ENCODE results near the gene ACAT2. TPM values are rescaled to one million over a fixed set of nuclear protein-coding genes. Genes with fewer than 3 reads are reported as not detected.

ACAT2 gene
- total RNA-seq, 1 experiment from 2014 or later: 156 TPM

DNA sequence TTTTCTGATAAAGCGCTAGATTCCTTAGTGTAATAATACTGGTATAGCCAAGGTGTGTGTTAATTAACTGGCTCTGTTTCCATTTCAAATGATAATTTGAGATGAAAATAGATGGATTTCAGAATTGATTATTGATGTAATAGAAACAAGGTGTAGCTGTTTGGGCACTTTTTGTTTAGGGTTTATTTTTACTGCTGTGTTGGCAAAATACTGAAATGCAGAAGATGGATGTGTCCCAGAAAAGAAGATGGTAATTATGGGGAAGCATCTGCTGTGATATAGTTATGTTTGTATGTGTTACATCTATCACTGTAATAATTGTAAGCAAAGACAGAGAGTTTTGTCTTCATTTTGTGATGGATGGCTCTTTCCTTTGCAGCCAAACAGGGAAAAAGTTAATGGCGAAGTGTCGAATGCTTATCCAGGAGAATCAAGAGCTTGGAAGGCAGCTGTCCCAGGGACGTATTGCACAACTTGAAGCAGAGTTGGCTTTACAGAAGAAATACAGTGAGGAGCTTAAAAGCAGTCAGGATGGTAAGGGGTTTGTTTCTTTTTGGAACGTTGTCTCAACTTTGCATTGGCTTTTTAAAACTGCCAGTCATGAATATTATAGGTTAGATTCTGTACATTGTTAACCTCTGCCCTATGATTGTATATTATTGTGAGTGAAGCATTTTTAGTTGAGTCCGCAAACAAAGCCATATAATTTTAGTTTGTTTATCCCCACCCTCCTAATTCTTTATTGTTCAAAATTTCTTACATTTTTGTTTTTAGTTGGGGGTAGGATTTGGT is 8.6 kb upstream of the ACAT2 start:
- H4K20me1 ChIP-seq (ENCODE audit: control insufficient read depth, insufficient read depth, insufficient read length): no peaks in the 10 kb centered on the region
- Mint-ChIP-seq H3K36me3 (ENCODE audit: insufficient read depth in 1 of 3, low read depth in 3 of 3) (peaks cover 50 to 92% (median 86%) of the 10 kb centered on the region in 3 experiments; a peak in 6 of 7 replicates), H3K9me3 (no peaks in the 10 kb centered on the region), H3K4me3 (no peak overlapping the region), H3K4me1 (peaks cover under 1 to 6% of the 10 kb centered on the region in 2 experiments; a peak in 2 of 4 replicates), H3K27ac (peak overlapping the region in 1 of 3 experiments; percentile 29; a peak in 1 of 7 replicates), H3K27me3 (ENCODE audit: low read depth) (no peaks in the 10 kb centered on the region)
- H4K5ac ChIP-seq (ENCODE audit: insufficient read length, low read depth, low read length): no peak overlapping the region
- H2BK15ac ChIP-seq (ENCODE audit: low read depth, low read length): no peak overlapping the region
- H3K9me3 ChIP-seq (ENCODE audit: control insufficient read depth, low read depth, low read length): no peaks in the 10 kb centered on the region
- H2BK120ac ChIP-seq (ENCODE audit: low read depth, low read length, poor library complexity, severe bottlenecking): no peak overlapping the region
- no peak overlapping the region for H3K4ac ChIP-seq (ENCODE audit: low read depth, low read length)
- H3K18ac ChIP-seq (ENCODE audit: insufficient read length, low read depth, low read length): no peak overlapping the region
- DNase-seq: no peak
- no peak overlapping the region for H2BK20ac ChIP-seq (ENCODE audit: low read depth, low read length, poor library complexity, severe bottlenecking)
- no peak overlapping the region for H3T11ph ChIP-seq (ENCODE audit: low read length)
- H3K23me2 ChIP-seq (ENCODE audit: insufficient read length, low read depth, low read length, poor library complexity, severe bottlenecking): no peaks in the 10 kb centered on the region
- no peak overlapping the region for H4K8ac ChIP-seq (replicated peaks; ENCODE audit: insufficient read length, low read depth, low read length)
- WGBS (ENCODE audit: extremely low coverage, insufficient read length, low lambda C conversion rate): no CpG with 5 or more reads among the region's 6 CpGs
- no peak overlapping the region for H3K27ac ChIP-seq (ENCODE audit: insufficient read length, low read depth, low read length)
- H3K79me1 ChIP-seq (ENCODE audit: insufficient read depth, low read depth, low read length, poor library complexity, severe bottlenecking): no peaks in the 10 kb centered on the region
- H2AFZ ChIP-seq (ENCODE audit: low read length): no peak overlapping the region
- no peak overlapping the region for H3K4me2 ChIP-seq (ENCODE audit: insufficient read depth, insufficient read length, low read length)
- H3K4me1 ChIP-seq (ENCODE audit: insufficient read depth, low read length): no peaks in the 10 kb centered on the region
- no peak overlapping the region for H3K14ac ChIP-seq (ENCODE audit: insufficient read depth, low read length)
- TF ChIP-seq, protein P1, sequence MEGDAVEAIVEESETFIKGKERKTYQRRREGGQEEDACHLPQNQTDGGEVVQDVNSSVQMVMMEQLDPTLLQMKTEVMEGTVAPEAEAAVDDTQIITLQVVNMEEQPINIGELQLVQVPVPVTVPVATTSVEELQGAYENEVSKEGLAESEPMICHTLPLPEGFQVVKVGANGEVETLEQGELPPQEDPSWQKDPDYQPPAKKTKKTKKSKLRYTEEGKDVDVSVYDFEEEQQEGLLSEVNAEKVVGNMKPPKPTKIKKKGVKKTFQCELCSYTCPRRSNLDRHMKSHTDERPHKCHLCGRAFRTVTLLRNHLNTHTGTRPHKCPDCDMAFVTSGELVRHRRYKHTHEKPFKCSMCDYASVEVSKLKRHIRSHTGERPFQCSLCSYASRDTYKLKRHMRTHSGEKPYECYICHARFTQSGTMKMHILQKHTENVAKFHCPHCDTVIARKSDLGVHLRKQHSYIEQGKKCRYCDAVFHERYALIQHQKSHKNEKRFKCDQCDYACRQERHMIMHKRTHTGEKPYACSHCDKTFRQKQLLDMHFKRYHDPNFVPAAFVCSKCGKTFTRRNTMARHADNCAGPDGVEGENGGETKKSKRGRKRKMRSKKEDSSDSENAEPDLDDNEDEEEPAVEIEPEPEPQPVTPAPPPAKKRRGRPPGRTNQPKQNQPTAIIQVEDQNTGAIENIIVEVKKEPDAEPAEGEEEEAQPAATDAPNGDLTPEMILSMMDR (conservative IDR thresholded peaks at IDR 0.05): no peak
- H3K79me2 ChIP-seq (ENCODE audit: insufficient read depth, low read length): no peaks in the 10 kb centered on the region
- no peak overlapping the region for H2BK5ac ChIP-seq (ENCODE audit: insufficient read length, low read length)
- no peak overlapping the region for H3K9ac ChIP-seq (ENCODE audit: extremely low read depth, insufficient read length, low read length)
- H3K23ac ChIP-seq (ENCODE audit: insufficient read length, low read depth, low read length): no peak overlapping the region
- no peak overlapping the region for H2BK12ac ChIP-seq (ENCODE audit: insufficient read length, low read depth, low read length)
- no peak overlapping the region for H2AK5ac ChIP-seq (ENCODE audit: insufficient read length, low read length)
- H3K56ac ChIP-seq (ENCODE audit: insufficient read length, low read depth, low read length): no peak overlapping the region
- H4K91ac ChIP-seq (ENCODE audit: insufficient read length, low read depth, low read length): no peak overlapping the region
- H3K27me3 ChIP-seq (ENCODE audit: insufficient read depth, low read length): no peaks in the 10 kb centered on the region

Data from H9 (cell line).